HepG2 (cell line): ENCODE results near the gene SCP2. TPM values are rescaled to one million over a fixed set of nuclear protein-coding genes. Genes with fewer than 3 reads are reported as not detected.

Source experiments
- ATAC-seq: fragments of 200-7000 bp; cut with Tn5 transposase; 3 replicates; pipeline ENCODE4 v1.9.1; 2020; ENCODE audit warnings: mild to moderate bottlenecking, moderate library complexity
- BruUV-seq: library from RNA; stranded (reverse); fragments of 400-500 nt; replicated peaks from 2 replicates; lab custom pipeline; 2021; lab: Mats Ljungman, UMichigan
- CTCF ChIA-PET: fragments of 300-600 bp; formaldehyde crosslinking; extraction: SDS; loops from one replicate; lab custom pipeline; 2021; ENCODE audit warnings: low total read pairs, inconsistent platforms, low intra/inter-chr PET ratio; lab: Yijun Ruan, JAX
- POLR2A ChIA-PET: fragments of 350-600 bp; sonication (Branson Sonifier 250); formaldehyde crosslinking; loops from one replicate; lab custom pipeline; 2020; ENCODE audit warnings: antibody characterized with exemption, inconsistent platforms; lab: Yijun Ruan, JAX
- DNase-seq: peaks from one replicate; pipeline ENCODE4 v3.0.0-alpha.2; 2015; ENCODE audit warnings: low spot score
- FAIRE-seq: peaks from 3 replicates; lab custom pipeline; 2011; peaks lifted over from hg19 to GRCh38; lab: Jason Lieb, UNC
- H2AFZ ChIP-seq: one replicate; pipeline ENCODE4 v1.6.1; 2011; ENCODE audit warnings: low read length, inconsistent platforms
- H3K27ac ChIP-seq: fragments of 300-600 bp; 3 replicates; pipeline ENCODE4 v1.8.0; 2011; ENCODE audit warnings: mixed run types, mild to moderate bottlenecking, mixed read lengths, low read length, inconsistent platforms; ENCODE audit not compliant: insufficient read depth; ENCODE audit errors: extremely low read length
- H3K27me3 ChIP-seq, 2 experiments: fragments of 200-600 bp in 1 of 2; 2 replicates in 1 of 2; 3 replicates in 1 of 2; pipeline versions ENCODE4 v1.6.0 to v1.8.0; 2011; ENCODE audit warnings: low read length in 2 of 2, mild to moderate bottlenecking in 2 of 2, moderate library complexity in 2 of 2, inconsistent platforms in 1 of 2; ENCODE audit not compliant: insufficient read depth in 2 of 2, control insufficient read depth in 1 of 2
- H3K36me3 ChIP-seq, 2 experiments: fragments of 200-600 bp in 1 of 2; replicated peaks in 1 of 2; 2 replicates in 1 of 2; 3 replicates in 1 of 2; pipeline versions ENCODE4 v1.5.1 to v1.8.0; 2011; ENCODE audit warnings: low read length in 2 of 2, inconsistent platforms in 1 of 2; ENCODE audit not compliant: insufficient read depth in 2 of 2, control insufficient read depth in 1 of 2
- H3K4me1 ChIP-seq: 2 replicates; pipeline ENCODE4 v1.5.1; 2012; ENCODE audit warnings: low read length, inconsistent platforms; ENCODE audit not compliant: insufficient read depth
- H3K4me2 ChIP-seq: 2 replicates; pipeline ENCODE4 v1.6.0; 2011; ENCODE audit warnings: low read depth, low read length, inconsistent platforms
- H3K4me3 ChIP-seq, 3 experiments: fragments of 200-600 bp in 1 of 3; sonication (generic), shearing (Covaris generic) in 1 of 3; replicated peaks in 1 of 3; 2 replicates each; pipeline ENCODE4 v1.5.1; 2011 to 2016; ENCODE audit warnings: low read length in 3 of 3, inconsistent platforms in 2 of 3, low read depth in 2 of 3, mild to moderate bottlenecking in 2 of 3, control low read depth in 1 of 3, mixed read lengths in 1 of 3; ENCODE audit not compliant: insufficient read depth in 1 of 3
- H3K79me2 ChIP-seq: one replicate; pipeline ENCODE4 v1.6.1; 2011; ENCODE audit warnings: low read length, inconsistent platforms; ENCODE audit not compliant: insufficient read depth
- H3K9ac ChIP-seq: 2 replicates; pipeline ENCODE4 v1.6.0; 2011; ENCODE audit warnings: mild to moderate bottlenecking, low read depth, low read length, inconsistent platforms; ENCODE audit not compliant: insufficient read depth
- H3K9me3 ChIP-seq: 2 replicates; pipeline ENCODE4 v1.5.1; 2012; ENCODE audit warnings: mild to moderate bottlenecking, low read length
- H4K20me1 ChIP-seq: 2 replicates; pipeline ENCODE4 v1.6.0; 2011; ENCODE audit warnings: inconsistent platforms, mild to moderate bottlenecking, low read length, moderate library complexity; ENCODE audit not compliant: insufficient read depth
- ARID5B ChIP-seq: IDR thresholded peaks from 2 replicates; pipeline ENCODE4 v1.4.0; 2020; ENCODE audit warnings: mild to moderate bottlenecking, missing genetic modification reagents
- SMARCE1 ChIP-seq: fragments of 450-650 bp; IDR thresholded peaks from 2 replicates; pipeline ENCODE4 v1.6.1; 2017; ENCODE audit warnings: borderline replicate concordance
- TCF7L2 ChIP-seq: IDR thresholded peaks from 2 replicates; pipeline ENCODE4 v1.6.1; 2011; ENCODE audit warnings: mild to moderate bottlenecking, low read depth, low read length, moderate library complexity
- ZNF441 ChIP-seq: sonication (generic); formaldehyde crosslinking; IDR thresholded peaks from 2 replicates; pipeline ENCODE4 v1.7.0; 2021; ENCODE audit warnings: missing genetic modification reagents, borderline replicate concordance
- ZNF598 ChIP-seq: sonication (generic); formaldehyde crosslinking; IDR thresholded peaks from 2 replicates; pipeline ENCODE4 v1.5.1; 2020; ENCODE audit warnings: mild to moderate bottlenecking, missing genetic modification reagents, borderline replicate concordance
- ZNF850 ChIP-seq: sonication (generic); formaldehyde crosslinking; conservative IDR thresholded peaks from 2 replicates; pipeline ENCODE4 v1.9.0; 2021; ENCODE audit warnings: mild to moderate bottlenecking, missing genetic modification reagents
- ZSCAN5A ChIP-seq: sonication (generic); formaldehyde crosslinking; IDR thresholded peaks from 2 replicates; pipeline ENCODE4 v1.8.0; 2022; ENCODE audit warnings: mild to moderate bottlenecking, missing genetic modification reagents, borderline replicate concordance
- WGBS: methylation state at CpG from one replicate; pipeline ENCODE4 v1.1.6; 2017; ENCODE audit warnings: low lambda C conversion rate; 5-methylcytosine and 5-hydroxymethylcytosine counted together
- in situ Hi-C: cut with HindIII; loops from 2 replicates; pipeline ENCODE4 v1.10.0; 2017; ENCODE audit warnings: low pct_unique_long_range_greater_than_20kb; ENCODE audit not compliant: extremely low pct_ligation_motif_present
- intact Hi-C: fragments of 100-400 bp; cut with micrococcal nuclease; formaldehyde crosslinking; loops from one replicate; pipeline ENCODE4 v1.10.0; 2022; ENCODE audit not compliant: unreplicated experiment
- polyA plus RNA-seq, 8 experiments: library from polyadenylated mRNA; depleted of rRNA in 3 of 8; stranded (reverse) in 7 of 8; unstranded in 1 of 8; fragments of >200 nt; fragmentation: Illumina TruSeq in 4 of 8; extraction: Trizol in 4 of 8; gene quantifications; 2 replicates each; pipeline versions ENCODE4 v1.2.1 to v1.2.3, GENCODE V29; 2011 to 2016; ENCODE audit warnings: low read depth in 4 of 8, missing spikeins in 1 of 8, mixed read lengths in 1 of 8; ENCODE audit not compliant: insufficient read depth in 1 of 8
- total RNA-seq, 5 experiments: library from RNA; depleted of rRNA; stranded (reverse); fragments of >200 nt; fragmentation: Illumina TruSeq; extraction: Trizol; gene quantifications; 2 replicates each; pipeline ENCODE4 v1.2.3, GENCODE V29; 2016; ENCODE audit warnings: low read depth in 1 of 5

The SCP2 gene
- total and polyA plus RNA-seq, 2 of the 13 experiments (the other 11 are each of a cell fraction or from before 2014, with no cell fraction given), result 59.0 to 133 TPM

GRCh38 chr1:53093778-53094532, 166.9 kb downstream of the SCP2 start:
- H3K79me2 ChIP-seq, result no peaks in the 10 kb centered on the region
- DNase-seq, result no peak
- no peaks in the 10 kb centered on the region for H3K36me3 ChIP-seq
- CTCF ChIA-PET, result no interaction called here
- H3K9me3 ChIP-seq, result peaks cover 35% of the 10 kb centered on the region
- H3K9ac ChIP-seq, result peak overlapping the region; percentile 30
- intact Hi-C loops, result no loop called here
- BruUV-seq, result no TSS peak
- no peak overlapping the region for H3K27ac ChIP-seq
- in situ Hi-C loops, result no loop called here
- peak overlapping the region in 1 of 3 experiments; percentile 17; a peak in 1 of 6 replicates for H3K4me3 ChIP-seq
- H3K27me3 ChIP-seq, result peaks cover 9 to 18% of the 10 kb centered on the region in 2 experiments; a peak in 3 of 5 replicates
- no peak overlapping the region for H2AFZ ChIP-seq
- H4K20me1 ChIP-seq, result no peaks in the 10 kb centered on the region
- no peak for FAIRE-seq
- WGBS, result 79% methylated on average over 15 of the region's 20 CpGs
- peak; percentile 43; the same call in 1 of the 2 replicates for TF ChIP-seq ZNF441 (CRISPR knock-in tag)
- no peak for TF ChIP-seq TCF7L2
- TF ChIP-seq ARID5B (CRISPR knock-in tag), result 0 out of 2 replicates have a peak, but pooled peaks have one; percentile 10
- 0 out of 2 replicates have a peak, but pooled peaks have one; percentile 38 for TF ChIP-seq ZNF850 (CRISPR knock-in tag)
- 0 out of 2 replicates have a peak, but pooled peaks have one; percentile 12 for TF ChIP-seq ZNF598 (CRISPR knock-in tag)
- no peak for TF ChIP-seq ZSCAN5A (CRISPR knock-in tag)
- no peak for TF ChIP-seq SMARCE1
- POLR2A ChIA-PET, result no interaction called here
- ATAC-seq, result no peak
- peak overlapping the region; percentile 28; the same call in 1 of the 2 replicates for H3K4me2 ChIP-seq
- H3K4me1 ChIP-seq, result peaks cover 61% of the 10 kb centered on the region
